HG03460 (cell line): ENCODE data around the gene PLIN3.
"Not testable (repeated sequence)": the region's sequence is repeated elsewhere in the genome, so short reads cannot be mapped to it uniquely, and the experiment has no call there.

ENCODE experiments used
- ATAC-seq: cut with Tn5 transposase; IDR thresholded peaks from one replicate; pipeline ENCODE4 v1.9.1; 2021; ENCODE audit not compliant: unreplicated experiment

PLIN3 gene

DNA sequence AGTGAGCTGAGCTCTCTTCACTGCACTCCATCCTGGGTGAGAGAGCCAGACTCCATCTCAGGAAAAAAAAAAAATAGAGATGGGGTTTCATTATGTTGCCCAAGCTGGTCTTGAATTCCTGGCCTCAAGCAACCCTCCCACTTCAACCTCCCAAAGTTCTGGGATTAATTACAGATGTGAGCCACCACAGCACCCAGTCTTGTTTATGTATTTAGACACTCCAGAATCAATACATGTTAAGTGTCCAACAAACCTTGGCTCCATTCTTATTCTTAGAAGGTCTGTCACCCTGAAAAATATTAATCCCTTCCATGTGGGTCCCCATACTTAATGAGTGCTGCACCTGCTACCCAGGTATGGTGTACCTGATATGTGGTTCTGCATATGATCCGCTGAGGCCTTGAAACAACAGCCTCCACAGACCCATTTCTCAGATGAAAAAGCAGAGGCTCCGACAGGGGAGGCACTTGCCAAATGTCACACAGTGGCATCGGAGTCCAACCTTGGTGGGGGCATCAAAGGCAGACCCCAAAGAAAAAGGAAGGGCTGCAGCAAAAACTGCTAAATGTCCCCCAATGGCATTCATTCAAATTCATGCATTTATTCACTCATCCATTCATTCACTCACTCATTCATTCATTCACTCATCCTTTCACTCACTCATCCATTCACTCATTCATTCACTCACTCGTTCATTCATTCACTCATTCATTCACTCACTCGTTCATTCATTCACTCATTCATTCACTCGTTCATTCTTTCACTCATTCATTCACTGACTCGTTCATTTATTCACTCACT, 52.6 kb downstream of the PLIN3 start:
- no peak for ATAC-seq

DNA sequence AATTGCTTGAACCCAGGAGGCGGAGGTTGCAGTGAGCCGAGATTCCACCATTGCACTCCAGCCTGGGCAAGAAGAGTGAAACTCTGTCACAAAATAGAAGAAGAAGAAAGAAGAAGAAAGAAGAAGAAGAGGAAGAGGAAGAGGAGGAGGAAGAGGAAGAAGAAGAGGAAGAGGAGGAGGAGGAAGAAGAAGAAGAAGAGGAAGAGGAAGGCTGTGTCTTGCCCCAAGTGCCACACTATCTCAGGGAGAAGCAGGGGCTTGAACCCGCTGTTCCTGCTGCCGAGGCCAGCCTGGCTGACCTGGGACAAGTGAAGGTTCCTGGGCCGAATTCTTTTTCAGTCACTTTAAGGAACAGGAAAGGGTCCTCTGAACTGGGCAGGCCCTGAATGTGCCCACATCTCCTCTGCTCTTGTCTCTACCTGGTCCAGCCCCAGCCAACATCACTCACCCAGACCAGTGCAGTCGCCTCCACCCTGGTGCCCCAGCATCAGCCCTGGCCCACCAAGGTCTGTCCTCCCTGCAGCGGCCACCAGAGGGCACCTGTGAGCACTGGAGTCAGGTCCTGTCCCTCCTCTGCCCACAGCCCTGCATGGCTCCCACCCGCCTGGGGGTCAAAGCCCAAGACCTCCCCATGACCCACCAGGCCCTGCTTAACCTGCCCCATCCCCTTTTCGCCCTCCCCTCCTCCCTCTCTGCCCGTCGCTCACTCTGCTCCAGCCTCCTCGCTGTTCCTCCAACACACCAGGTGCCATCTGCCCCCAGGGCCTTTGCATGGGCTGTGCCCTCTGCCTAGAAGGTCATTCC, 55.9 kb downstream of the PLIN3 start:
- no peak for ATAC-seq

DNA sequence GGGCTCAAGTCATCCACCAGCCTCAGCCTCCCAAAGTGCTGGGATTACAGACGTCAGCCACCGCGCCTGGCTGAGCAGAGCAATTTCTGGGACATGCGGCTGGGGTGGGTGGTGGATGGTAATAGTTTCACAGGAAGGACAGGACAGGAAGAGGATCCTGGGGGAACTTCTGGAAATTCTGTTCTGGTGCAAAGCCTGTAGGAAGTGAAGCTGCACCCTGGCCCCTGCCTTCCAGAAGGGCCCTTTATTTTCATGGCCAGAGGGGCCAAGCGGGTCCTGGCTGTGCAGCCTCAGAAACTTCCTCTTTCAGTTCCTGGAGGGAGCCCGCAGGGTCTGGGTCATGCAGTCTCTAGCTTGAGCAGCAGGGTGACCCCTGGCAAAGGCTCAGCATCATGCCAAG, 60.3 kb downstream of the PLIN3 start:
- no peak for ATAC-seq

DNA sequence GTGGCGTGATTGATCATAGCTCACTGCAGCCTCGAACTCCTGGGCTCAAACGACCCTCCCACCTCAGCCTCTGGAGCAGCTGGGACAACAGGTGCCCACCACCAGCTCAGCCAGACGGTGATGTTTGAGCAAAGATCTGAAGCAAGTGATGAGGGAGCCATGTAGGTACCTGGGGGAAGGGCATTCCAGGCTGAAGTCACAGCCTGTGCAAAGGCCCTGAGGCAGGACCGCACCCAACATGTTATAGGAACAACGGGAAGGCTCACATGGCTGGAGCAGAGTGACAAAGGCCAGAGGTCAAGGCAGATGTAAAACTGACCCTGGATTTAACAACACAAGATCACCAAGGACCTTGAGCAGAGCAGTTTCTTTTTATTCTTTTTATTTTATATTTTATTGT, 61.1 kb downstream of the PLIN3 start:
- no peak for ATAC-seq

DNA sequence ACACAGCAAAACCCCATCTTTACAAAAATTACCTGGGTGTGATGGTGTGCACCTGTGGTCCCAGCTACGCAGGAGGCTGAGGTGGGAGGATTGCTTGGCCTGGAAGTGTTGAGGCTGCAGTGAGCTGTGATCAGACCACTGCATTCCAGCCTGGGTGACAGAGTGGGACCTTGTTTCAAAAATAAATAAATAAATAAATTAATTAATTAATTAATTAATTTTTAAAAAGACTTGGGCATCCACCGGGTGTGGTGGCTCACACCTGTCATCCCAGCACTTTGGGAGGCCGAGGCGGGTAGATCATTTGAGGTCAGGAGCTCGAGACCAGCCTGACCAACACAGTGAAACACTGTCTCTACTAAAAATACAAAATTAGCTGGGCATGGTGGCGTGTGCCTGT, 62.3 kb downstream of the PLIN3 start:
- ATAC-seq = not testable (repeated sequence)

DNA sequence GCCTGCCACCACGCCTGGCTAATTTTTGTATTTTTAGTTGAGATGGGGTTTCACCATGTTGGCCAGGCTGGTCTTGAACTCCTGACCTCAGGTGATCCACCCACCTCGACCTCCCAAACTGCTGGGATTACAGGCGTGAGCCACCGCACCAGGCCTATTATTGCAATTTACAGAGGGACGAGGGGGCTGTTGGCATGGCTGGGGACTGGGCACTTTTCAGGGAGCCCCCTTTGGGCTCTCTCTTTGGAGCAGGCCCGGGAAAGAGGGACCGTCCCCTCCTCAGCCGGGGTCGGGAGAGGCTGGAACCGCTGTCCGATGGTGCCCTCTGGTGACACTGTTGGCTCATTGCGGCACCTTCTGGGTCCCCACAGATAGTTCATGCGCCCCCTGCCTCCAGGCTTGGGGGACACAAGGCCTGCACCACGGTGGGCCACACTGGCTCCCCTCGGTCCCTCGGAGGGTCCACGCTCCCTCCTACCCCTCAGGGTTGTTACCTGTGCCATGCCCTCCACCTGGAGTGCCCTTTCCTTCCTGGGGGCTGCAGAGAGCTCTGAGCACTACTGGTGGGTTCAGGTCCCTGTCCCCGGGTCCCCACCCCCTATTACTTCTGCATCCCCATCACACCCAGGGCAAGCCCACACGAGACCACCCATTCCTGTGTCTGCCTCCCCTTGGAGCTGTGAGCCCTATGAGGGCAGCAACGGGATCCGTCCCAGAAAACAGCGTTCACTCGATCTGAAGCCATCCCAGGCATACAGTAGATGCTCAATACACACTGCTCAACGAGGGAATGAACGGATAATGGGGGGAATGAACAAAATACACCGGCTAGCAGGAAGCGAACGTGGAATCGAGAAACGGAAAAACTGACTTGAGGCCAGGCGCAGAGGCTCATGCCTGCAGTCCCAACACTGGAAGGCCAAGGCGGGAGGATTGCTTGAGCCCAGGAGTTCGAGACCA, 63.5 kb downstream of the PLIN3 start:
- no peak for ATAC-seq

DNA sequence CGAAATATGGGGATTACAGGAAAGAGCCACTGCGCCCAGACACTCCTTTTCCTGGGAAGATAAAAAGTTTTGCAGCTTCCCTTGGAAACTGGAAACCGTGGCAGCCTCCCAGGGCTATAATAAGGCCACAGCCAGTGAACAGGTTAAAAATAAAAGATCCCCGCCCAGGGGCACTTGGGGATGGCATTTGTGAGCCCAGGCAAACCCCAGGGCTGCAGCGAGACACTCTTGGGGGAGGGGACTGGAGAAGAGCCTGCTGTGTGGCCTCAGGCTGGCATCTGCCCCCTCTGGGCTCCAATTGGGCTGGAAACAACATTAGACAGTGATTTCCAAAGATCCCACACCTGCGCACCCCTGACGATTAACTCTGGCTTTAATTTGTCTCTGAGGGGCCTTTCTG, 64.8 kb downstream of the PLIN3 start:
- no peak for ATAC-seq

DNA sequence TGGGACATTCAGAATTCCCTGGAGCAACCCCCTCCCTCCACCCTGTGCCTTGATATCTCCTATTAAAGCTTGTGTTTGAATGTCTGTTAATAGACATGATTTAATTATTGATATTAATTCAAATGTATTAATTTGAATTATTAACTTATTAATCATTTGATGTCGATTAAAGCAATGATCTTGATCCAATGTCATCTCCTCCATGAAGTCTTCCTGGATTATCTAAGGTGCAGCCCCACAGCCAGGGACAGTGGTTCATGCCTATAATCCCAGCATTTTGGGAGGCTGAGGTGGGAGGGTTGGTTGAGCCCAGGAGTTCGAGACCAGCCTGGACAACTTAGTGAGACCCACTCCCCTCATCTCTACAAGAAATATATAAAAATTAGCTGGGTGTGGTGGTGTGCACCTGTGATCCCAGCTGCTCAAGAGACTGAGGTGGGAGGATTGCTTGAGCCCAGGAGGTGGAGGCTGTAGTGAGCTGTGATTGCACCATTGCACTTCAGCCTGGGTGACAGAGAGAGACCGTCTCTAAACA, 66.3 kb downstream of the PLIN3 start:
- no peak for ATAC-seq

DNA sequence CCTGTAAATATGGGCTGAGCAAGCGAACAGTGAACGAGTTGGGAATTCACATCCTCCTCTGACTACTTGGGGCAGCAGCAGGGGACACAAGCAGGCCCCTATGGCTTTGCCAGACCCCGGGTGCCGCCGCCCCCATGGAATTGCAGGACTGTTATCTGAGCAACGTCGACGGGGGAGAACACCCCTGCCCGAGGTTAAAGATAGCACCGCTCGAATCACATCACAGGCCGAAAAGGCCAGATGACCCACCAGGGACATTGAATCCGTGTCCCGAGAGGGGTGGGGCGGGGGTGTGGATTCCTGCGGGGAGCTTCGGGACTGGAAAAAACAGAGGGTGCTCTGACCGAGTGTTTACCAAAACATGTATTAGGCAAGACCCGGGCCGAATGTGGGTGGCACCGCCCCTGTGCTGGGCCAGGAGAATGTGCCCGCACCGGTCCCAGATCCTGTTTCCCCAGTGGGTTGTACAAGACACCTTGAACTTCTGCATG, 66.8 kb downstream of the PLIN3 start:
- ATAC-seq = no peak

DNA sequence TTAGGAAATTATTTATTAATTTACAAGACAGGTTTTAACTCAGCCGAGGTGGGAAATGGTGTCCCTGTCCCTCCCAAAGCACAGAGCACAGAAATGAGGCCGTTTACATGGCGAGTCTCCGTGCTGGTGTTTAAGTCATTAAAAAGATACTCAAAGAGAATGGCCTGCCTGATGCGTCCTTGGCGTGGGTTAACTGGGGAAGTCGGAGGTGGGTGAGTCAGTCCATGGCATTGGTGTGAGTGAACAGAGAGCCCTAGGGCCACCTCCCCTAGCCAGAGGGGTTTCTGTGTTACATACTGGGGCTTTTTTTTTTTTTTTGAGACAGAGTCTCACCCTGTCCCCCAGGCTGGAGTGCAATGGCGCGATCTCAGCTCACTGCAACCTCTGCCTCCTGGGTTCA, 72.1 kb downstream of the PLIN3 start:
- ATAC-seq = no peak

DNA sequence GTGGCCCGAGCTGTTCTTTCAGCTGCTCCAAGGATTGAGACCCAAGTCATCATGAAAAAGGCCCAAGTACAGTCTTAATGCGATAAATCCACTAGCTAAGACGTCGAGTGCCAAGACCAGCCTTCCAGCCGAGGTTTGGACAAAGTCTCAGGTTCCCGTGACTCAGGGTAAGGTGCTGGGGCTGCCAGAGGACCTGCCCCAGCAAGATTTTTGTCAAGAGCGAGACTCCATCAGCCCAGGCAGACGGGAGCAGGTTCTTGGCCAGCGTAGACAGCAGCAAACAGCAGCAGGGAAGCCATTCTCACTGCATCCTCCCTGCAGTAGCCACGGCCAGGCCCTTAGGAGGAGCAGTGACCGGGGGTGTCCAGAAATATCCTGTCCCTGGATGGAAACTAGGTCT, 72.5 kb downstream of the PLIN3 start:
- ATAC-seq = no peak

DNA sequence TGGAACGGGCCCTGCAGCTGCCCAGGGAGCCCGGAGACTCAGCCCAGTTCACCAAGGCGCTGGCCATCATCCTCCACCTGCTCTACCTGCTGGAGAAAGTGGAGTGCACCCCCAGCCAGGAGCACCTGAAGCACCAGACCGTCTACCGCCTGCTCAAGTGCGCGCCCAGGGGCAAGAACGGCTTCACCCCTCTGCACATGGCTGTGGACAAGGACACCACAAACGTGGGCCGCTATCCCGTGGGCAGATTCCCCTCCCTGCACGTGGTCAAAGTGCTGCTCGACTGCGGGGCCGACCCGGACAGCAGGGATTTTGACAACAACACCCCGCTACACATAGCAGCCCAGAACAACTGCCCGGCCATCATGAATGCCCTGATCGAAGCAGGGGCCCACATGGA, 74.2 kb downstream of the PLIN3 start:
- ATAC-seq = not testable (repeated sequence)

DNA sequence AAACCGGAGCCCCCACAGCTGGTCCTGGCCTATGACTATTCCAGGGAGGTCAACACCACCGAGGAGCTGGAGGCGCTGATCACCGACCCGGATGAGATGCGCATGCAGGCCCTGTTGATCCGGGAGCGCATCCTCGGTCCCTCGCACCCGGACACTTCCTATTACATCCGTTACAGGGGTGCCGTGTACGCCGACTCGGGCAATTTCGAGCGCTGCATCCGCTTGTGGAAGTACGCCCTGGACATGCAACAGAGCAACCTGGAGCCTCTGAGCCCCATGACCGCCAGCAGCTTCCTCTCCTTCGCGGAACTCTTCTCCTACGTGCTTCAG, 74.6 kb downstream of the PLIN3 start:
- not testable (repeated sequence) for ATAC-seq

DNA sequence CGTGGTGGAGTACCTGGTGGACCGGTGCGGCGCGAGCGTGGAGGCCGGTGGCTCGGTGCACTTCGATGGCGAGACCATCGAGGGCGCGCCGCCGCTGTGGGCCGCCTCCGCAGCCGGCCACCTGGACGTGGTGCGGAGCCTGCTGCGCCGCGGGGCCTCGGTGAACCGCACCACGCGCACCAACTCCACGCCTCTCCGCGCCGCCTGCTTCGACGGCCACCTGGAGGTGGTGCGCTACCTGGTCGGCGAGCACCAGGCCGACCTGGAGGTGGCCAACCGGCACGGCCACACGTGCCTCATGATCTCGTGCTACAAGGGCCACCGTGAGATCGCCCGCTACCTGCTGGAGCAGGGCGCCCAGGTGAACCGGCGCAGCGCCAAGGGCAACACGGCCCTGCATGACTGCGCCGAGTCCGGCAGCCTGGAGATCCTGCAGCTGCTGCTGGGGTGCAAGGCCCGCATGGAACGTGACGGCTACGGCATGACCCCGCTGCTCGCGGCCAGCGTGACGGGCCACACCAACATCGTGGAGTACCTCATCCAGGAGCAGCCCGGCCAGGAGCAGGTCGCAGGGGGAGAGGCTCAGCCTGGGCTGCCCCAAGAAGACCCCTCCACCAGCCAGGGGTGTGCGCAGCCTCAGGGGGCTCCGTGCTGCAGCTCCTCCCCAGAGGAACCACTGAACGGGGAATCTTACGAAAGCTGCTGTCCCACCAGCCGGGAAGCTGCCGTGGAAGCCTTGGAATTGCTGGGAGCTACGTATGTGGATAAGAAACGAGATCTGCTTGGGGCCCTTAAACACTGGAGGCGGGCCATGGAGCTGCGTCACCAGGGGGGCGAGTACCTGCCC, 75.2 kb downstream of the PLIN3 start:
- ATAC-seq = not testable (repeated sequence)

DNA sequence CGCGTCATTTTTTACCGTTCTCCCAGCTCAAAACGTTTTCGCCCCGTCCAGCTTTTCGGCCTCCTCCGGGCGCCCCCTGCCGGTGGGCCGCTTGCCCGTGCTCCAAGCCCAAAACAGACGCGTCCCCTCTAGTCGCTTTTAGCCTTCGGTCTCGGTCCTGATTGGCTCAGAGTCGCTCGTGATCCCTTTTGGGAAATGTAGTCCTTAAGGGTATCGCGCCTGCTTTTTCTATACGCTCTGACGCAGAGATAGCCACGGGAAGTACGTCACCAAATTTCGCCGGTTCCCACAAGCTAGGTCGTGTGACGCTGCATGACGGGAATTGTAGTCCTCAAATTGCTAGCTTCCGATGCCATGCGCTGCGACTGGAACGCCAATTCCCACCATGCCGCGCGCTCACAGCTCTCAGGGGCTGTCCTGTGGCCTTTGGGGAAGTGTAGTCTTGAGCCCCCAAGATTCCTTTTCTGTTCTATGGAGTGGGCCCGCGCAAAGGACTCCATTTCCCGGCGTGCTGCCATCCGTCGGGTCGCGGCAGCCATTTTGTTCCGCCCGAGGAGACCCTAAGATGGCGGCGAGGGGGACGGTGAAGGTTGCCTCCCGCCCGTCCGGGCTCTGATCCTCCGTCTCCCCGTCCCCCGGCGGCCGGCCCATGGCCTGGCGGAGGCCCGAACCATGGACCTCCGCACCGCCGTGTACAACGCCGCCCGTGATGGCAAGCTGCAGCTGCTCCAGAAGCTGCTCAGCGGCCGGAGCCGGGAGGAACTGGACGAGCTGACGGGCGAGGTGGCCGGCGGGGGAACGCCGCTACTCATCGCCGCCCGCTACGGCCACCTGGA, 76.1 kb downstream of the PLIN3 start, which contains the start of gene FEM1A:
TSS of gene FEM1A (plus strand) at position 552 of the 836 bp plus-strand sequence. CDS start at position 673, 121 bp downstream.
- ATAC-seq = peak; percentile 86
